Measurements from ENCODE around the gene DIABLO.

The DIABLO gene

DNA sequence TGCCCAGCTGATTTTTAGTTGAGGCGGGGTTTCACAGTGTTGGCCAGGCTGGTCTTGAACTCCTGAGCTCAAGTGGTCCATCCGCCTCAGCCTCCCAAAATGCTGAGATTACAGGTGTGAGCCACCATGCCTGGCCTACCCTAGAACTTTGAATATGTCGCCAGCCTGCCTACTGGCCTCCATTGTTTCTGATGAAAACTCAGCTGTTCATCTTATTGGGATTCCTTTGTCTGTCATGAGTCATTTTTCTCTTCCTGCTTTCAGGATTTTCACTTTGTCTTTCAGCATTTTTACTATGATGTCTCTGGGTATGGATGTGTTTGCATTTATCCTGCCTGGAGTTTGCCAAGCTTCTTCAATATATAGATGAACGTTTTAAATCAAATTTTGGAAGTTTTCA is 30.4 kb downstream of the DIABLO start:
- DNase-seq (ENCODE audit: low read depth), result no peak
- H3K4me3 ChIP-seq (ENCODE audit: low read depth, low read length), result no peak overlapping the region
- TF ChIP-seq, protein P1, sequence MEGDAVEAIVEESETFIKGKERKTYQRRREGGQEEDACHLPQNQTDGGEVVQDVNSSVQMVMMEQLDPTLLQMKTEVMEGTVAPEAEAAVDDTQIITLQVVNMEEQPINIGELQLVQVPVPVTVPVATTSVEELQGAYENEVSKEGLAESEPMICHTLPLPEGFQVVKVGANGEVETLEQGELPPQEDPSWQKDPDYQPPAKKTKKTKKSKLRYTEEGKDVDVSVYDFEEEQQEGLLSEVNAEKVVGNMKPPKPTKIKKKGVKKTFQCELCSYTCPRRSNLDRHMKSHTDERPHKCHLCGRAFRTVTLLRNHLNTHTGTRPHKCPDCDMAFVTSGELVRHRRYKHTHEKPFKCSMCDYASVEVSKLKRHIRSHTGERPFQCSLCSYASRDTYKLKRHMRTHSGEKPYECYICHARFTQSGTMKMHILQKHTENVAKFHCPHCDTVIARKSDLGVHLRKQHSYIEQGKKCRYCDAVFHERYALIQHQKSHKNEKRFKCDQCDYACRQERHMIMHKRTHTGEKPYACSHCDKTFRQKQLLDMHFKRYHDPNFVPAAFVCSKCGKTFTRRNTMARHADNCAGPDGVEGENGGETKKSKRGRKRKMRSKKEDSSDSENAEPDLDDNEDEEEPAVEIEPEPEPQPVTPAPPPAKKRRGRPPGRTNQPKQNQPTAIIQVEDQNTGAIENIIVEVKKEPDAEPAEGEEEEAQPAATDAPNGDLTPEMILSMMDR (IDR thresholded peaks at IDR 0.05; ENCODE audit: low read depth, low read length, missing control alignments), result no peak

DNA sequence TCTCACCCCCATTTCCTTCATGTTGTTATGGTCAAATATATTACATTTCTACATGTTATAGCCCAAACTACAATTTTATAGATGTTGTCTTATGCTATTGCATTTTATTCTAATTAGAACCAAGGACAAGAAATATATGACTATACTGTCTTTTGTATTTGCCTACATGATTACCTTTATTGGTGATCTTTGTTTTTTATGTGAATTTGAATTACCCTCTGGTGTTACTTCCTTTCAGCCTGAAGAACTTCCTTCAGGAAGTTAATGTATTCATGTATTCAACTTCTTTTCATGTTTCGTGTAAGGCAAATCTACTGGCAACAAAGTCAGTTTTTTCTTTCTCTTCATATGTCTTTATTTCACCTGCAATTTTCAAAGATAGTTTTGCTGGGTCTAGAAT is 31.0 kb downstream of the DIABLO start:
- no peak for DNase-seq (ENCODE audit: low read depth)
- no peak overlapping the region for H3K4me3 ChIP-seq (ENCODE audit: low read depth, low read length)
- TF ChIP-seq, protein P1 (IDR thresholded peaks at IDR 0.05; ENCODE audit: low read depth, low read length, missing control alignments), result no peak

DNA sequence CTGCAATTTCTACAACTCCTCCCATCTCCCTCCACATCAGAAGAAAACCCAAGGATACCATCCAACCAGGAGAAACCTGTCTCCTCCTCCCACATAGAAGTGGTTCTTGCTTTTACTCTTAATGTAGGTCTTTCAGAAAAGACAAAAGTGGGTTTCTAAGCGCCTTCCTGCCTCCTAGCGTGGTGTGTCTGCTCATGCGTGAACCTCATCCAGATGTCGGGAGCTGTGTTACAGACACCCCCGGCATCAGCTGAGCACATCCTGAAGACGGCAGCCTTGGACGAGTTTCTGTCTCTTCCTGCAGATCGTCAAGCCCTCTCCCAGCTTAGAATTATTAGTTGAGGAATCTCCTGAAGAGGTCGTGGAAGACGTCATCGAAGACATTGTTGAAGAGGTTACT is 33.4 kb downstream of the DIABLO start:
- H3K4me3 ChIP-seq (ENCODE audit: low read depth, low read length), result no peak overlapping the region
- TF ChIP-seq, protein P1 (IDR thresholded peaks at IDR 0.05; ENCODE audit: low read depth, low read length, missing control alignments), result no peak
- DNase-seq (ENCODE audit: low read depth), result no peak

DNA sequence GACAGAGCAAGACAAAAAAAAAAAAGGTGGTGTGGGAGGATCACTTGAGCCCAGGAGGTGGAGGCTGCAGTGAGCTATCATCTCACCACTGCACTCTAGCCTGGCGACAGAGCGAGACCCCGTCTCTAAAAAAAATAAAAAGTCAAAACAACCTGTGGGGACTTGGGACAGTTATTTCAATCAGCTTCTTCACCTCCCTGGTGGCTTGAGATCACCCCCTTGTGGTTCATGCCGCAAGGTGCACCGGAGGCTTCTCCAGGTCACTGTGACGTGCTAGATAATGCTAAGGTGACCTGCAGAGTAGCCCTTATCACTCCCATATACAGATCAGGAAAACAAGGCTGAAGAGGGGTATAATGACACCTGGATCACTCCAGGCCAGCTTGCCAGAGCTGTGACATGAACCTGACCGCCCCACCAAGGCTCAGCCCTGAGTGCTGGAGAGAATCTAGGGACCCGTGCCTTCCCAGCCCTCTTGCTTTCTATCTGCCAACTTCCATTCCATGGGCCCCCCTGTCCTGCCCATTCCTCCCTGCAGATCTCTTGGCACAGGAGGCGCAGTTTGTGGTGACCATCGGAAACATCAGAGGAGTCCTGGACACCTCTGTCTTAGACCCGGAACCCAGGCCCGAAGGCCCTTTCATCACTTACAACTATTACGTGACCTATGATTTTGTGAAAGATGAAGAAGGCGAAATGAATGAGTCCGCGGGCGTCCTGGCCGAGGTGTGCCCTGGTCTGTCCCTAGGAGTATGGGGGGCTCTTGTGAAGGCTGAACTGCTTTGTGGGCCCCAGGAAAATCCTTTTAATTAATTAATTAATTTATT is 34.8 kb downstream of the DIABLO start:
- DNase-seq (ENCODE audit: low read depth), result peak; percentile 27
- H3K4me3 ChIP-seq (ENCODE audit: low read depth, low read length), result no peak overlapping the region
- TF ChIP-seq, protein P1 (IDR thresholded peaks at IDR 0.05; ENCODE audit: low read depth, low read length, missing control alignments), result peak; percentile 90

DNA sequence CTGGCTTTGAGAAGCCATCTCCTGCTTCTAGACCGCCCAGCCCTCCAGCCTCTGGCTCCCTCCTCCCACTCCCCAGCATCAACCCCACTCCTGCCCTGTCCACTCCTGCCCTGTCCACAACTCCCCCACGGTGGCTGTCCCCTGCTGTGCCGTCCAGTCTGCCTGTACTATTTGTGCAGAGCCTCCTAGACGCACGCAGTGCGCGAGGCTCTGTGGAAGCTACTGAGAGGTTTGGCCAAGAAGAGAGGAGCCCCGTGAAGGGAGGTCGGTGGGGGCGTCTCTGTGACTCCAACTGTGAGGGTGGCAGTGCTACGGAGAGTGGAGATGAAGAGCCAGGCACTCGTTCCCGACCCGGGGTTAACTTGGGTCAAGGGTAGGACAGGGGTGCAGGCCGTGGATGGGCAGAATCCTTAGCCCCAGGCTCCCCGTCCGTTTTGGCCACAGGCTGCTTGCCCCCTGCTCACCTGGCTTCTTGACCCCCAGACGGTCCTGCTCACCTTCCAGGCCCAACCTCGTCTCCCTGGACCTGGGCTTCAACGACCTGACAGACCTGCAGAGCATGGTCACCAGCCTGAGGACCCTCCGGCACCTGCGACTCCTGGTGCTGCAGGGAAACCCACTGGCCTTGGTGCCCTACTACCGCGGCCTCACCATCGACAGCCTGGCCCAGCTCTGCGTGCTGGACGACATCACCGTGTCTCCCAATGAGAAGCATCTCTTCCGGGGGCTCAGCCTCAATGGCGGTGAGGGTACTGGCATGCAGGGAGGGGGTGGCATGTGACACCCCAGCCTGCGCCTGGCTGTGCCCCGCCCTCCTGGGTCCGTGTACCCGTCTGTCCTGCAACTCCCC is 36.0 kb downstream of the DIABLO start:
- TF ChIP-seq, protein P1 (IDR thresholded peaks at IDR 0.05; ENCODE audit: low read depth, low read length, missing control alignments), result no peak
- H3K4me3 ChIP-seq (ENCODE audit: low read depth, low read length), result no peak overlapping the region
- no peak for DNase-seq (ENCODE audit: low read depth)

DNA sequence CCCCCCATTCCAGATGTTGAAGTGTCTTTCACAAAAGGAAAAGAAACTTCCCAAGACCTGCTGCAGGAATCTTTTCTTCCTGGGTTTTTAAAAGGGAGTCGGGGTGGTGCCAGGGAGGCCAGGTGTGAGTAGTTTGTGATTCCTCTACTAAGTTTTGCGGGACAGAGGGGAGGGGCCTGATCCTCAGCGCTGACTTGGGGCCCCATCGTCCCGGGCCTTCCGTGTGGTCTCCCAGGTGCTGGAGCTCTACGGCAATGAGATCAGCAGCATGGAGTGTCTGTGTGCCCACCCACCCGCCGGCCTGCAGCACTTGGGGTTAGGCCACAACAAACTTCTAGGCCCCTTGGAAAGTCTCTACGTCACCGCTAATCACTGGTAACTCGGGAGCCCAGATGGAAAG is 38.4 kb downstream of the DIABLO start:
- TF ChIP-seq, protein P1 (IDR thresholded peaks at IDR 0.05; ENCODE audit: low read depth, low read length, missing control alignments), result no peak
- no peak overlapping the region for H3K4me3 ChIP-seq (ENCODE audit: low read depth, low read length)
- no peak for DNase-seq (ENCODE audit: low read depth)
